ENCODE results near the gene OBI1. TPM values are rescaled to one million over a fixed set of nuclear protein-coding genes. Genes with fewer than 3 reads are reported as not detected.
"Not testable (repeated sequence)": the region's sequence is repeated elsewhere in the genome, so short reads cannot be mapped to it uniquely, and the experiment has no call there.

Gene OBI1
- total RNA-seq, 2 donors from 2014 or later = 7.9 to 20.4 TPM

- TF ChIP-seq, protein P1, sequence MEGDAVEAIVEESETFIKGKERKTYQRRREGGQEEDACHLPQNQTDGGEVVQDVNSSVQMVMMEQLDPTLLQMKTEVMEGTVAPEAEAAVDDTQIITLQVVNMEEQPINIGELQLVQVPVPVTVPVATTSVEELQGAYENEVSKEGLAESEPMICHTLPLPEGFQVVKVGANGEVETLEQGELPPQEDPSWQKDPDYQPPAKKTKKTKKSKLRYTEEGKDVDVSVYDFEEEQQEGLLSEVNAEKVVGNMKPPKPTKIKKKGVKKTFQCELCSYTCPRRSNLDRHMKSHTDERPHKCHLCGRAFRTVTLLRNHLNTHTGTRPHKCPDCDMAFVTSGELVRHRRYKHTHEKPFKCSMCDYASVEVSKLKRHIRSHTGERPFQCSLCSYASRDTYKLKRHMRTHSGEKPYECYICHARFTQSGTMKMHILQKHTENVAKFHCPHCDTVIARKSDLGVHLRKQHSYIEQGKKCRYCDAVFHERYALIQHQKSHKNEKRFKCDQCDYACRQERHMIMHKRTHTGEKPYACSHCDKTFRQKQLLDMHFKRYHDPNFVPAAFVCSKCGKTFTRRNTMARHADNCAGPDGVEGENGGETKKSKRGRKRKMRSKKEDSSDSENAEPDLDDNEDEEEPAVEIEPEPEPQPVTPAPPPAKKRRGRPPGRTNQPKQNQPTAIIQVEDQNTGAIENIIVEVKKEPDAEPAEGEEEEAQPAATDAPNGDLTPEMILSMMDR (IDR thresholded peaks at IDR 0.05) = no peak
- TF ChIP-seq POLR2AphosphoS5 (IDR thresholded peaks at IDR 0.05) = no peak
- TF ChIP-seq POLR2A (IDR thresholded peaks at IDR 0.05) = no peak
- Histone ChIP-seq H3K36me3 (no peaks in the 10 kb centered on the region), H3K4me1 (replicated peaks) (no peaks in the 10 kb centered on the region), H3K27me3 (replicated peaks; ENCODE audit: insufficient read depth) (no peaks in the 10 kb centered on the region), H3K4me3 (no peak overlapping the region), H3K9me3 (no peaks in the 10 kb centered on the region), H3K27ac (no peak overlapping the region)
- WGBS = 51% methylated on average over 3 of the region's 3 CpGs
- DNase-seq (ENCODE audit: low spot score) = no peak
- intact Hi-C loops (cut with DNase I) = no loop called here
These were observed 8.8 kb downstream of the OBI1 start for GRCh38 chr13:78649997-78650716.

- H3K4me3 ChIP-seq; H3K36me3 ChIP-seq; H3K9me3 ChIP-seq; DNase-seq (ENCODE audit: low spot score); H3K4me1 ChIP-seq (replicated peaks); intact Hi-C loops (cut with DNase I); H3K27me3 ChIP-seq (replicated peaks; ENCODE audit: insufficient read depth); H3K27ac ChIP-seq: not testable (repeated sequence)
- 61% methylated on average over 11 of the region's 11 CpGs for WGBS
These were observed 11.8 kb downstream of the OBI1 start for GRCh38 chr13:78647109-78647678.

- H3K4me1 ChIP-seq (replicated peaks) = no peaks in the 10 kb centered on the region
- H3K27ac ChIP-seq = no peak overlapping the region
- intact Hi-C loops (cut with DNase I) = no loop called here
- H3K4me3 ChIP-seq = no peak overlapping the region
- TF ChIP-seq POLR2A (IDR thresholded peaks at IDR 0.05) (no peak), POLR2AphosphoS5 (IDR thresholded peaks at IDR 0.05) (no peak)
- TF ChIP-seq, protein P1 (IDR thresholded peaks at IDR 0.05) = no peak
- H3K27me3 ChIP-seq (replicated peaks; ENCODE audit: insufficient read depth) = no peaks in the 10 kb centered on the region
- WGBS = 86% methylated on average over 4 of the region's 4 CpGs
- no peaks in the 10 kb centered on the region for H3K9me3 ChIP-seq
- H3K36me3 ChIP-seq = no peaks in the 10 kb centered on the region
- DNase-seq (ENCODE audit: low spot score) = no peak
These were observed 20.7 kb downstream of the OBI1 start for GRCh38 chr13:78638216-78638615.

DNA sequence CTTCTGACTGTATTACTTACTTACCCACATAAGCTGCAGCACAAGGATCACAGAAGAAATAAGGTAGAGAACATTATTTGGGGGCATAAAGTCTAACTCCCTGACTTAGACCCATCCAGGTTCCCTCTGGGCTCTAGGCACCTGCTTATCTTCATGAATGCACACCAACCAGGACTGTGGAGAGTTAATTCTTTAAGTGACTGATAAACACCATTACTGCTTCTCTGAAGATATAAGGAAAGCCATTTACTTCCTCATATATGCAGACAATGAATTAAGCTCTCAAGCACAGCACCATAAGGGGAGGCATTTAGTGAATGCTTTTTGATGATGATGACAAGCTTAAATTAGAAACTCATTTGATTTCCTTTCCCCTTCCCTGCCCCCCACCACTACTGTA, 22.5 kb downstream of the OBI1 start:
- DNase-seq (ENCODE audit: low spot score) = no peak
- H3K4me3 ChIP-seq = no peak overlapping the region
- H3K4me1 ChIP-seq (replicated peaks) = no peaks in the 10 kb centered on the region
- TF ChIP-seq POLR2AphosphoS5 (IDR thresholded peaks at IDR 0.05) = no peak
- TF ChIP-seq, protein P1 (IDR thresholded peaks at IDR 0.05) = no peak
- TF ChIP-seq POLR2A (IDR thresholded peaks at IDR 0.05) = no peak
- H3K27ac ChIP-seq = no peak overlapping the region
- H3K27me3 ChIP-seq (replicated peaks; ENCODE audit: insufficient read depth) = no peaks in the 10 kb centered on the region
- H3K9me3 ChIP-seq = no peaks in the 10 kb centered on the region
- intact Hi-C loops (cut with DNase I) = no loop called here
- peaks cover 0 to 4% of the 10 kb centered on the region in 2 donors for H3K36me3 ChIP-seq

GRCh38 chr13:78632996-78633395, 26.0 kb downstream of the OBI1 start:
- Histone ChIP-seq H3K27me3 (replicated peaks; ENCODE audit: insufficient read depth) (no peaks in the 10 kb centered on the region), H3K4me1 (replicated peaks) (no peaks in the 10 kb centered on the region), H3K9me3 (no peaks in the 10 kb centered on the region), H3K27ac (no peak overlapping the region), H3K36me3 (peaks cover 0 to 4% of the 10 kb centered on the region in 2 donors), H3K4me3 (no peak overlapping the region)
- intact Hi-C loops (cut with DNase I) = no loop called here
- no peak for TF ChIP-seq POLR2AphosphoS5 (IDR thresholded peaks at IDR 0.05)
- WGBS = 85% methylated on average over 4 of the region's 4 CpGs
- no peak for DNase-seq (ENCODE audit: low spot score)

- Histone ChIP-seq H3K36me3 (peaks cover 0 to 4% of the 10 kb centered on the region in 2 donors), H3K9me3 (no peaks in the 10 kb centered on the region), H3K27ac (no peak overlapping the region), H3K4me3 (no peak overlapping the region), H3K4me1 (replicated peaks) (no peaks in the 10 kb centered on the region), H3K27me3 (replicated peaks; ENCODE audit: insufficient read depth) (no peaks in the 10 kb centered on the region)
- WGBS = 63% methylated on average over 1 of the region's 1 CpG
- no peak for TF ChIP-seq POLR2AphosphoS5 (IDR thresholded peaks at IDR 0.05)
- TF ChIP-seq, protein P1 (IDR thresholded peaks at IDR 0.05) = no peak
- TF ChIP-seq POLR2A (IDR thresholded peaks at IDR 0.05) = no peak
- no peak for DNase-seq (ENCODE audit: low spot score)
- intact Hi-C loops (cut with DNase I) = no loop called here
These were observed 27.9 kb downstream of the OBI1 start for GRCh38 chr13:78631077-78631476.
